SU-DHL-6 (cell line): ENCODE data around the gene MYB.

ENCODE experiments used
- EZH2phosphoT487 ChIP-seq: fragments of 200-600 bp; sonication (generic), shearing (Covaris generic); conservative IDR thresholded peaks from 2 replicates; pipeline ENCODE4 v1.6.1; 2018; ENCODE audit warnings: mild to moderate bottlenecking, antibody characterized with exemption, low read length, moderate library complexity, mixed read lengths
- TF ChIP-seq, protein P1 (sequence below): fragments of 200-600 bp; sonication (generic); IDR thresholded peaks from one replicate; pipeline ENCODE4 v1.5.1; 2017; ENCODE audit warnings: antibody characterized with exemption, mild to moderate bottlenecking, low read length, moderate library complexity; ENCODE audit not compliant: insufficient read depth, poor library complexity, severe bottlenecking

DNA sequence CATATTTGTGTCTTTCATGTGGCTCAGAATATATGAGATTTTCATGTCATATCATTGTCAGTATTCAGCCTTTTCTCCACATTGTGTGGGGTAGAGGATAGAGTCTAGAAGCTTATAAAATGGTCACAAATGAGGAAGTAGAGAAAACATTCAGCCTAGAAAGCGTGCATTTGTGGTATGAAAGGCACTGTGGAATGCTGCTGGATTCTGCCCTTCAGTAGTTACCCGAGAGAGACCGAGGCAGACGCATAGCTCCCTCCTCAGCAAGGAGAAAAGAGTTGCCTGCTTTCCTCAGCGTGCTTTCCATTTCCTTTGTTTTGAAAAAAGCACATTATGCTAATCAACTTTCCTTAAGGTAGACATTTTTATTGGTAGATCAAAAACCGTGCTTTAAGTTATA is 28.7 kb downstream of the MYB start:
- TF ChIP-seq, protein P1, sequence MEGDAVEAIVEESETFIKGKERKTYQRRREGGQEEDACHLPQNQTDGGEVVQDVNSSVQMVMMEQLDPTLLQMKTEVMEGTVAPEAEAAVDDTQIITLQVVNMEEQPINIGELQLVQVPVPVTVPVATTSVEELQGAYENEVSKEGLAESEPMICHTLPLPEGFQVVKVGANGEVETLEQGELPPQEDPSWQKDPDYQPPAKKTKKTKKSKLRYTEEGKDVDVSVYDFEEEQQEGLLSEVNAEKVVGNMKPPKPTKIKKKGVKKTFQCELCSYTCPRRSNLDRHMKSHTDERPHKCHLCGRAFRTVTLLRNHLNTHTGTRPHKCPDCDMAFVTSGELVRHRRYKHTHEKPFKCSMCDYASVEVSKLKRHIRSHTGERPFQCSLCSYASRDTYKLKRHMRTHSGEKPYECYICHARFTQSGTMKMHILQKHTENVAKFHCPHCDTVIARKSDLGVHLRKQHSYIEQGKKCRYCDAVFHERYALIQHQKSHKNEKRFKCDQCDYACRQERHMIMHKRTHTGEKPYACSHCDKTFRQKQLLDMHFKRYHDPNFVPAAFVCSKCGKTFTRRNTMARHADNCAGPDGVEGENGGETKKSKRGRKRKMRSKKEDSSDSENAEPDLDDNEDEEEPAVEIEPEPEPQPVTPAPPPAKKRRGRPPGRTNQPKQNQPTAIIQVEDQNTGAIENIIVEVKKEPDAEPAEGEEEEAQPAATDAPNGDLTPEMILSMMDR, result no peak
- TF ChIP-seq EZH2phosphoT487, result no peak
